ENCODE measurements around the gene F12. TPM values are rescaled to one million over a fixed set of nuclear protein-coding genes. Genes with fewer than 3 reads are reported as not detected.

The F12 gene
- total and polyA plus RNA-seq, 2 donors (not counting 3 experiments of a cell fraction or from before 2014, with no cell fraction given): 1.00 to 1.4 TPM

GRCh38 chr5:177396078-177396477 lies 13.3 kb downstream of the F12 start:
- H3K9me1 ChIP-seq (replicated peaks; ENCODE audit: control insufficient read depth, extremely low read depth, insufficient read depth, low read length): no peaks in the 10 kb centered on the region
- FAIRE-seq (no peak), DNase-seq (ENCODE audit: low read depth, low spot score) (no peak)
- POLR2A ChIA-PET: no interaction called here
- H3K79me2 ChIP-seq (ENCODE audit: control insufficient read depth, insufficient read depth, low read length): no peaks in the 10 kb centered on the region
- peaks cover 11 to 17% of the 10 kb centered on the region in 2 experiments for H3K27me3 ChIP-seq (ENCODE audit: control insufficient read depth in 2 of 2, insufficient read depth in 2 of 2, low read length in 2 of 2)
- no peak overlapping the region for H3K4me2 ChIP-seq (ENCODE audit: insufficient read depth, low read length)
- no peak overlapping the region for H3K9ac ChIP-seq (replicated peaks; ENCODE audit: extremely low read depth, insufficient read depth, low read length)
- H2AFZ ChIP-seq (ENCODE audit: low read depth, low read length): no peak overlapping the region
- no peak overlapping the region for H3K27ac ChIP-seq (ENCODE audit: insufficient read depth, low read depth, low read length)
- H4K20me1 ChIP-seq (replicated peaks; ENCODE audit: control insufficient read depth, extremely low read depth, insufficient read depth, low read length): no peaks in the 10 kb centered on the region
- no peaks in the 10 kb centered on the region for H3K4me1 ChIP-seq (ENCODE audit: control insufficient read depth, extremely low read depth, insufficient read depth, low read length)
- no peak for TF ChIP-seq MAX (IDR thresholded peaks at IDR 0.05; ENCODE audit: insufficient read depth, insufficient read length)
- no peak for TF ChIP-seq MYC (IDR thresholded peaks at IDR 0.05; ENCODE audit: low read depth, low read length)
- TF ChIP-seq JUN (IDR thresholded peaks at IDR 0.05; ENCODE audit: borderline replicate concordance, insufficient read depth, insufficient read length, low read depth): no peak
- no peak for TF ChIP-seq GATA2 (IDR thresholded peaks at IDR 0.05; ENCODE audit: insufficient read depth, insufficient read length, low read depth, low read length)
- no peak for TF ChIP-seq POLR2AphosphoS5 (IDR thresholded peaks at IDR 0.05; ENCODE audit: insufficient read depth, low read depth, low read length)
- TF ChIP-seq CTCF (IDR thresholded peaks at IDR 0.05; ENCODE audit: extremely low read depth in 1 of 2, insufficient read depth in 1 of 2, low read depth in 1 of 2, low read length in 2 of 2): no peak
- no peak for TF ChIP-seq POLR2A (IDR thresholded peaks at IDR 0.05; ENCODE audit: low read depth, low read length)
- no peak for TF ChIP-seq FOS (IDR thresholded peaks at IDR 0.05; ENCODE audit: borderline replicate concordance, insufficient read depth, low read length)
- TF ChIP-seq EZH2 (IDR thresholded peaks at IDR 0.05; ENCODE audit: borderline replicate concordance, low read depth, low read length, severe bottlenecking): no peak
- H3K9me3 ChIP-seq (replicated peaks; ENCODE audit: control insufficient read depth, insufficient read depth, low read length): no peaks in the 10 kb centered on the region
- H3K36me3 ChIP-seq (ENCODE audit: control insufficient read depth in 2 of 2, extremely low read depth in 1 of 2, insufficient read depth in 2 of 2, low read length in 2 of 2): no peaks in the 10 kb centered on the region
- intact Hi-C loops (cut with micrococcal nuclease): no loop called here
- dilution Hi-C loops (cut with MboI; ENCODE audit: extremely low pct_ligation_motif_present, low sequenced_read_pairs): no loop called here
- no peak overlapping the region for H3K4me3 ChIP-seq (replicated peaks in 1 of 3; ENCODE audit: insufficient read depth in 1 of 3, low read depth in 1 of 3, low read length in 3 of 3)
- CTCF ChIA-PET: interaction anchor here (1.7 to 2.1 kb wide), 3 partner anchors 8 to 59 kb away, joined by 6 to 9 read pairs (median 7); no protein-coding TSS in a partner anchor
- BruUV-seq (replicated peaks): no TSS peak
